ENCODE measurements around the gene WDFY4. TPM values are rescaled to one million over a fixed set of nuclear protein-coding genes. Genes with fewer than 3 reads are reported as not detected.

The WDFY4 gene
- total and polyA plus RNA-seq, 2 donors (not counting 3 experiments of a cell fraction or from before 2014, with no cell fraction given) = 10.1 to 10.2 TPM

DNA sequence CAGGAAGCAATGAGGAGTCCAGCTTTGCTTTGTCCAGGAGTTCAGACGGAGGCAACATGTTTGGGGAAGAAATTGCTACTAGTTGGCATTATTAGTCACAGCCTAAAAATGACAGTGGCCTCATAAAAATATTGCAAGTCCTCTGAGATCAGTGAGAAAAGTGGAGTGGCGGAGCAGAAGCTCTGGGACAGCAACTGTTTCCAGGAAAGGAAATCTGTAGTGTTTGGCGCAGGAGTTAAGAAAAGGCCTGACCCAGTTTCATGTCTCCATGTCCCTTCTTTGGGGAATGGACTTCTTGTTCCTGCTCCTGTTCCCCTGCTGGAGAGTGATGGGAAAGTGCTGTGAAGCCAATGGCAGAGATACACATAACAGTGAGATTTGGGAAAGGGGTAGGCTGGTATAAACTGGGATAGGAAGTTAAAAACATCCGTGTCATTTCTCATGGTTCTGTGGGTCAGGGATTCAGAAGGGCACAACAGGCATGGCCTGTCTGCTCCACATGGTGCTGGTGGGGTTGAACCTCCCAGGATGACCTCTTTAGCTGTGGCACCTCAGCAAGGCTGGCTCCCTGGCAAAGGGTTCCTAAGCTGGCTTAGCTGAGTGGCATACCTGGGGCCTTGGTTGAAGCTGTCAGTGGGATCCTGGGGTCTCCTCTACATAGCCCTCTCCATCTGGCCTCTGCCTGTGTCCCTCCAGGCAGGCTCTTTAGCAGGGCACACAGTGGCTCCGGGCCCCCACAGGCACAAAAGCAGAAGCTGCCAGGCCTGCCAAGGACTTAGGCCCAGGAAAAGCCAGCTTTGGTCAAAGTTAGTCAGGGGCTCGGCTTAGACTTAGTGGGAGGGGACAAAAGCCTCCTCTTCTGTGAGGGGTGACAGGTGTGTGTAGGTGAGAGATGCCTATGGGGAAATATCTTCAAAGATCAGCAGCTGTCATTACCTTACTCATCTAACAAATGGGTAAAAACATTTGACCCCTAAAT, 77.7 kb downstream of the WDFY4 start:
- H3K9me3 ChIP-seq (replicated peaks; ENCODE audit: control insufficient read depth, insufficient read depth, low read length) = no peaks in the 10 kb centered on the region
- no peaks in the 10 kb centered on the region for H3K4me1 ChIP-seq (ENCODE audit: control insufficient read depth, extremely low read depth, insufficient read depth, low read length)
- H3K79me2 ChIP-seq (ENCODE audit: control insufficient read depth, insufficient read depth, low read length) = no peaks in the 10 kb centered on the region
- TF ChIP-seq JUN (IDR thresholded peaks at IDR 0.05; ENCODE audit: borderline replicate concordance, insufficient read depth, insufficient read length, low read depth) (no peak), FOS (IDR thresholded peaks at IDR 0.05; ENCODE audit: borderline replicate concordance, insufficient read depth, low read length) (no peak), POLR2AphosphoS5 (IDR thresholded peaks at IDR 0.05; ENCODE audit: insufficient read depth, low read depth, low read length) (no peak), POLR2A (IDR thresholded peaks at IDR 0.05; ENCODE audit: low read depth, low read length) (no peak), GATA2 (IDR thresholded peaks at IDR 0.05; ENCODE audit: insufficient read depth, insufficient read length, low read depth, low read length) (no peak), EZH2 (IDR thresholded peaks at IDR 0.05; ENCODE audit: borderline replicate concordance, low read depth, low read length, severe bottlenecking) (no peak), MYC (IDR thresholded peaks at IDR 0.05; ENCODE audit: low read depth, low read length) (no peak)
- TF ChIP-seq, protein P1, sequence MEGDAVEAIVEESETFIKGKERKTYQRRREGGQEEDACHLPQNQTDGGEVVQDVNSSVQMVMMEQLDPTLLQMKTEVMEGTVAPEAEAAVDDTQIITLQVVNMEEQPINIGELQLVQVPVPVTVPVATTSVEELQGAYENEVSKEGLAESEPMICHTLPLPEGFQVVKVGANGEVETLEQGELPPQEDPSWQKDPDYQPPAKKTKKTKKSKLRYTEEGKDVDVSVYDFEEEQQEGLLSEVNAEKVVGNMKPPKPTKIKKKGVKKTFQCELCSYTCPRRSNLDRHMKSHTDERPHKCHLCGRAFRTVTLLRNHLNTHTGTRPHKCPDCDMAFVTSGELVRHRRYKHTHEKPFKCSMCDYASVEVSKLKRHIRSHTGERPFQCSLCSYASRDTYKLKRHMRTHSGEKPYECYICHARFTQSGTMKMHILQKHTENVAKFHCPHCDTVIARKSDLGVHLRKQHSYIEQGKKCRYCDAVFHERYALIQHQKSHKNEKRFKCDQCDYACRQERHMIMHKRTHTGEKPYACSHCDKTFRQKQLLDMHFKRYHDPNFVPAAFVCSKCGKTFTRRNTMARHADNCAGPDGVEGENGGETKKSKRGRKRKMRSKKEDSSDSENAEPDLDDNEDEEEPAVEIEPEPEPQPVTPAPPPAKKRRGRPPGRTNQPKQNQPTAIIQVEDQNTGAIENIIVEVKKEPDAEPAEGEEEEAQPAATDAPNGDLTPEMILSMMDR (IDR thresholded peaks at IDR 0.05; ENCODE audit: extremely low read depth in 1 of 2, insufficient read depth in 1 of 2, low read depth in 1 of 2, low read length in 2 of 2) = no peak
- TF ChIP-seq, protein P2, sequence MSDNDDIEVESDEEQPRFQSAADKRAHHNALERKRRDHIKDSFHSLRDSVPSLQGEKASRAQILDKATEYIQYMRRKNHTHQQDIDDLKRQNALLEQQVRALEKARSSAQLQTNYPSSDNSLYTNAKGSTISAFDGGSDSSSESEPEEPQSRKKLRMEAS (IDR thresholded peaks at IDR 0.05; ENCODE audit: insufficient read depth, insufficient read length) = no peak
- no peak overlapping the region for H3K9ac ChIP-seq (replicated peaks; ENCODE audit: extremely low read depth, insufficient read depth, low read length)
- peaks cover 0 to 2% of the 10 kb centered on the region in 2 experiments for H3K27me3 ChIP-seq (ENCODE audit: control insufficient read depth in 2 of 2, insufficient read depth in 2 of 2, low read length in 2 of 2)
- H3K9me1 ChIP-seq (replicated peaks; ENCODE audit: control insufficient read depth, extremely low read depth, insufficient read depth, low read length) = no peaks in the 10 kb centered on the region
- no peak for FAIRE-seq
- DNase-seq (ENCODE audit: low read depth, low spot score) = no peak
- H3K27ac ChIP-seq (ENCODE audit: insufficient read depth, low read depth, low read length) = no peak overlapping the region
- intact Hi-C loops (cut with micrococcal nuclease) = no loop called here
- POLR2A ChIA-PET = no interaction called here
- H4K20me1 ChIP-seq (replicated peaks; ENCODE audit: control insufficient read depth, extremely low read depth, insufficient read depth, low read length) = no peaks in the 10 kb centered on the region
- dilution Hi-C loops (cut with MboI; ENCODE audit: extremely low pct_ligation_motif_present, low sequenced_read_pairs) = no loop called here
- BruUV-seq (replicated peaks) = no TSS peak
- H2AFZ ChIP-seq (ENCODE audit: low read depth, low read length) = no peak overlapping the region
- CTCF ChIA-PET = no interaction called here
- H3K36me3 ChIP-seq (ENCODE audit: control insufficient read depth in 2 of 2, extremely low read depth in 1 of 2, insufficient read depth in 2 of 2, low read length in 2 of 2) = no peaks in the 10 kb centered on the region
- no peak overlapping the region for H3K4me3 ChIP-seq (replicated peaks in 1 of 3; ENCODE audit: insufficient read depth in 1 of 3, low read depth in 1 of 3, low read length in 3 of 3)
- no peak overlapping the region for H3K4me2 ChIP-seq (ENCODE audit: insufficient read depth, low read length)
